NCI-H524 (cell line): ENCODE measurements around the gene CDK9.
"Not testable (repeated sequence)": the region's sequence is repeated elsewhere in the genome, so short reads cannot be mapped to it uniquely, and the experiment has no call there.

Experiments used
- DNase-seq, 2 experiments: peaks; one replicate each; lab custom pipeline; 2025; lab: John Stamatoyannopoulos, UW

Gene CDK9

DNA sequence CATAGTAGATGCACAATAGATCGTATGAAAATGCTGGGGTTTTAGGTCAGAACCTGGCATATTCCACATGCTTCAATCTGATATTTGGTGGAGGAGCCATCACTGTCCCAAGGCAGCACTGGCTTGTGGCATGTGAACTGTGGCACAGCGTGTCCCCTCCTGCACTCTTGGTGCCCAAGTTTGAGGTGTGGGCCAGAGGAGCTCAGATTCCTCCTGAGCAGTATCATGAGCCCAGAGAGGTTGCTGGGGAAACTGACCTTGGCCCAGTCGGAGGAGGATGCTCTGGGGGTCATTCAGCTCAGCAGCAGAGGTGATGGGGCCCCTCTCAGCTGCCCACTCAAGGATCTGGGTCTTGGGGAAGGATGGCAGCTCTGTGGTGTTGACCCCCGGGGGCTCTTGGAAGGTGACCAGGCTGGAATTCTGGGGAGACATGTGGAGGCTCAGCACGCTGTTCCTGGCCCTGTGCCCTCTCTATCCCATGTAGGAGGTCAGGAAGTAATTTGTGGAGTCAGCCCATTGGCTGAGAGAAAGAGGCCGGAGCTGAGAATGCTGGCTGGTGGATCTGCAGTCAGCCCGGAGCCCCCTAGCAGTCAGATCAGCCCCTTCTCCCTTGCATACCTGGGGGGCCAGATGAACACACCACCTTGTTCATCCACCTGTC lies 40.5 kb downstream of the CDK9 start:
- no peak for DNase-seq

GRCh38 chr9:127828262-127829031 lies 42.6 kb downstream of the CDK9 start:
- DNase-seq, result peak; percentile 51 to 63

DNA sequence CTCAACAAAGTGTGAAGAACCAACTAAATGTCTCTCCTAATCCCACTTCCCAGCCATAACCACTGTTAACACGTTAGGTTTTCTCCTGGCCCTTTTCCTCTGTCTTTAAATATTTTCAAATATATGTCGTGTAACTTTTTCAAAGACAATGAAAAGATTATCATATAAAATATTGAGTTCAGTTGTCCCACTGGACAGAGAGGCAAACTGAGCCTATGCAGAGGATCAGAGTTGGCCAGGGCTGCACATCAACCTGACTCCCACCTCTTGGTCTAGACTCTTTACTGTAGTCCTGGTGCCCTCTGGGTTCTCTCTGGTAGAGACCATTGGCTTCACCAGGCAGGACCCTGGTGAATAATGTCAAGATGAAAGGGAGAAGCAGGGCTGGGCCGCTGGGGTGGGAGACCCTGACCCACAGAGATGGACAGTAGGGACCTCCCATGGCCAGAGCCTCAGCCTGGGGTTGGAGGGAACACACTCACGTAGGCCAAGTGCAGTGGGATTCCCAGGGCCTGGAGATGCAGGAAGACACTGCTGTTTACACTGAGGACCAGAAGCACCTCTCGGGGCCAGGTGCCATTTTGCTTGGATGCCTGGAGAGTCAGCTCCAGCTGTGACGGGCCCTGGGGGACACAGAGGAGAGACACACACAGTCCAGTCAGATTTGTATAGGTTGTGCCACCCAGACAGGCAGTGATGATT lies 43.5 kb downstream of the CDK9 start:
- no peak for DNase-seq

DNA sequence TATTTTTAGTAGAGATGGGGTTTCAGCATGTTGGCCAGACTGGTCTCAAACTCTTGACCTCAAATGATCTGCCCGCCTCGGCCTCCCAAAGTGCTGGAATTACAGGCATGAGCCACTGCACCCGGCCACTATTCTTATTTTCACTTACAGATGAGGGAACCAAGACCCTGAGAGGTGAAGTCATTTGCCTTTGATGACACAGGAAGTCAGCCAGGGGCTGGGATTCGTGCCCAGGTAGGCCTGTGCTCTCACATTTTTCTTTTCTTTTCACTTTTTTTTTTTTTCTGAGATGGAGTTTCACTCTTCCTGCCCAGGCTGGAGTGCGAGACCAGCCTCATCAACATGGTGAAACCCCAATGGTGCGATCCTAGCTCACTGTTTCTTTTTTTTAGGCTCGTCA lies 46.4 kb downstream of the CDK9 start:
- DNase-seq, result no peak

GRCh38 chr9:127833555-127833954 lies 47.7 kb downstream of the CDK9 start:
- DNase-seq, result no peak

DNA sequence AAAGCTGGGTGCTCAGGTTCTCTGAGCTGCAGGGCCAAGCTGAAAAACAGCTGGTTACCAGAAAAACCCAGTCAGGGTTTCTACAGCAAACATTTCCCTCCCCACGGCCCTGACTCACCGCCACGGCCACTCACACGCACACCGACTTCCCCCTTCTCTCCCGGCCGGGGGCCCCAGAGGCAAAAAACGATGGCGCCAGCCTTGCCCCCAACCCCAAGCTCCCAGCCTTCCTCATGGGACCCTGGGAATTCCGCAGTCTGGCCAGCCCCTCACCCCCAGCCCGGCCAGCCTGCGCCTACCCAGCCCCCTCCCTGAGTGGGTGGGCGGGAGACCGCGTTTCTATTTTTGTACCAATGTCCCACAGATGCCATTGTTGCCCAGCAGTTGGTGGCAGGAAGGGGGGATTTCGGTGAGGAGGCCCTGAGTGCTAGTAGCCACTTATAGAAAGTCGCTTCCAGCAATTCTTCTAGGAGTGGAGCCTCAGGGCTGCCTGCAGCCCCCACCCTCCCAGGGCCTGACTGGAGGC lies 50.2 kb downstream of the CDK9 start:
- DNase-seq, result no peak

DNA sequence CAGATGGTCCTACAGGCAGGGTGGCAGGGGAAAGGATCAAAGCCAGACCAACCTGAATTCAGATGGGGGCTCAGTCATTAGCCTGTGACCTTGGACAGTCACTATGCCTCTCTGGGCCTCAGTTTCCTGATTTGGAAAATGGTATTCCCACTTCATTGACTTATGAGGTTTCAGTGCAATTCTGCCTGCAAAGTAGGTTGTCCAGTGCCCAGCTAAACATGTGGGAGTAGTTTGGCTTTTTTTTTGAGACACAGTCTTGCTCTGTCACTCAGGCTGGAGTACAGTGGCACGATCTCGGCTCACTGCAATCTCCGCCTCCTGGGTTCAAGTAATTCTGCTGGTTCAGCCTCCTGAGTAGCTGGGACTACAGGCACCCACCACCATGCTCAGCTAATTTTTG lies 50.7 kb downstream of the CDK9 start:
- DNase-seq, result not testable (repeated sequence)

- no peak for DNase-seq
Measured at GRCh38 chr9:127837346-127837745, 51.5 kb downstream of the CDK9 start.

GRCh38 chr9:127838375-127839078 lies 52.7 kb downstream of the CDK9 start:
- no peak for DNase-seq
